ENCODE measurements around the gene CCNH. TPM values are rescaled to one million over a fixed set of nuclear protein-coding genes. Genes with fewer than 3 reads are reported as not detected.

The CCNH gene
- total RNA-seq, 2 donors from 2014 or later: 59.0 to 67.4 TPM

GRCh38 chr5:87393331-87393730, 19.4 kb downstream of the CCNH start:
- Mint-ChIP-seq H3K9me3 (no peaks in the 10 kb centered on the region), H3K27me3 (no peaks in the 10 kb centered on the region), H3K36me3 (ENCODE audit: low read depth) (peaks cover 100% of the 10 kb centered on the region), H3K4me1 (no peaks in the 10 kb centered on the region), H3K27ac (peak overlapping the region; percentile 15), H3K4me3 (no peak overlapping the region)
- ATAC-seq (replicated peaks): no peak

GRCh38 chr5:87392801-87393200, 19.9 kb downstream of the CCNH start:
- ATAC-seq (replicated peaks): no peak
- Mint-ChIP-seq H3K36me3 (ENCODE audit: low read depth) (peaks cover 100% of the 10 kb centered on the region), H3K27me3 (no peaks in the 10 kb centered on the region), H3K9me3 (no peaks in the 10 kb centered on the region), H3K4me1 (no peaks in the 10 kb centered on the region), H3K27ac (peak overlapping the region; percentile 15), H3K4me3 (no peak overlapping the region)

GRCh38 chr5:87392170-87392569, 20.6 kb downstream of the CCNH start:
- H3K9me3 Mint-ChIP-seq: no peaks in the 10 kb centered on the region
- no peaks in the 10 kb centered on the region for H3K4me1 Mint-ChIP-seq
- ATAC-seq (replicated peaks): no peak
- no peaks in the 10 kb centered on the region for H3K27me3 Mint-ChIP-seq
- peaks cover 100% of the 10 kb centered on the region for H3K36me3 Mint-ChIP-seq (ENCODE audit: low read depth)
- peak overlapping the region; percentile 15 for H3K27ac Mint-ChIP-seq
- H3K4me3 Mint-ChIP-seq: no peak overlapping the region

- Mint-ChIP-seq H3K27me3 (no peaks in the 10 kb centered on the region), H3K9me3 (no peaks in the 10 kb centered on the region), H3K4me3 (no peak overlapping the region), H3K27ac (peak overlapping the region; percentile 80), H3K4me1 (no peaks in the 10 kb centered on the region), H3K36me3 (ENCODE audit: low read depth) (peaks cover 100% of the 10 kb centered on the region)
- ATAC-seq (replicated peaks): no peak
Measured at GRCh38 chr5:87390576-87391199, 22.0 kb downstream of the CCNH start.

- peak; percentile 50 for ATAC-seq (replicated peaks)
- Mint-ChIP-seq H3K27me3 (no peaks in the 10 kb centered on the region), H3K9me3 (no peaks in the 10 kb centered on the region), H3K4me3 (no peak overlapping the region), H3K4me1 (no peaks in the 10 kb centered on the region), H3K27ac (peak overlapping the region; percentile 80), H3K36me3 (ENCODE audit: low read depth) (peaks cover 100% of the 10 kb centered on the region)
Measured at GRCh38 chr5:87390075-87390474, 22.7 kb downstream of the CCNH start.

GRCh38 chr5:87389296-87390034, 23.3 kb downstream of the CCNH start:
- Mint-ChIP-seq H3K27ac (peak overlapping the region; percentile 80), H3K27me3 (no peaks in the 10 kb centered on the region), H3K4me1 (no peaks in the 10 kb centered on the region), H3K9me3 (no peaks in the 10 kb centered on the region), H3K4me3 (no peak overlapping the region), H3K36me3 (ENCODE audit: low read depth) (peaks cover 98% of the 10 kb centered on the region)
- no peak for ATAC-seq (replicated peaks)

GRCh38 chr5:87388129-87388528, 24.6 kb downstream of the CCNH start:
- no peak for ATAC-seq (replicated peaks)
- no peaks in the 10 kb centered on the region for H3K4me1 Mint-ChIP-seq
- H3K27ac Mint-ChIP-seq: peak overlapping the region; percentile 50
- no peaks in the 10 kb centered on the region for H3K27me3 Mint-ChIP-seq
- no peak overlapping the region for H3K4me3 Mint-ChIP-seq
- peaks cover 97% of the 10 kb centered on the region for H3K36me3 Mint-ChIP-seq (ENCODE audit: low read depth)
- no peaks in the 10 kb centered on the region for H3K9me3 Mint-ChIP-seq

GRCh38 chr5:87385802-87386201, 26.9 kb downstream of the CCNH start:
- H3K36me3 Mint-ChIP-seq (ENCODE audit: low read depth): peaks cover 97% of the 10 kb centered on the region
- H3K9me3 Mint-ChIP-seq: no peaks in the 10 kb centered on the region
- no peak overlapping the region for H3K27ac Mint-ChIP-seq
- H3K4me1 Mint-ChIP-seq: no peaks in the 10 kb centered on the region
- H3K4me3 Mint-ChIP-seq: no peak overlapping the region
- no peak for ATAC-seq (replicated peaks)
- no peaks in the 10 kb centered on the region for H3K27me3 Mint-ChIP-seq

- ATAC-seq (replicated peaks): no peak
- peaks cover 97% of the 10 kb centered on the region for H3K36me3 Mint-ChIP-seq (ENCODE audit: low read depth)
- H3K9me3 Mint-ChIP-seq: no peaks in the 10 kb centered on the region
- no peak overlapping the region for H3K27ac Mint-ChIP-seq
- no peak overlapping the region for H3K4me3 Mint-ChIP-seq
- no peaks in the 10 kb centered on the region for H3K27me3 Mint-ChIP-seq
- H3K4me1 Mint-ChIP-seq: no peaks in the 10 kb centered on the region
Measured at GRCh38 chr5:87383216-87383615, 29.5 kb downstream of the CCNH start.

GRCh38 chr5:87382224-87382623, 30.5 kb downstream of the CCNH start:
- Mint-ChIP-seq H3K4me3 (no peak overlapping the region), H3K9me3 (no peaks in the 10 kb centered on the region), H3K4me1 (no peaks in the 10 kb centered on the region), H3K36me3 (ENCODE audit: low read depth) (peaks cover 97% of the 10 kb centered on the region), H3K27ac (no peak overlapping the region), H3K27me3 (no peaks in the 10 kb centered on the region)
- ATAC-seq (replicated peaks): no peak

GRCh38 chr5:87372705-87373104, 40.0 kb downstream of the CCNH start:
- Mint-ChIP-seq H3K4me3 (no peak overlapping the region), H3K27ac (no peak overlapping the region), H3K27me3 (no peaks in the 10 kb centered on the region)

GRCh38 chr5:87369431-87369830, 43.3 kb downstream of the CCNH start:
- H3K27me3 Mint-ChIP-seq: no peaks in the 10 kb centered on the region
- H3K27ac Mint-ChIP-seq: no peak overlapping the region
- no peak overlapping the region for H3K4me3 Mint-ChIP-seq
- peaks cover 82% of the 10 kb centered on the region for H3K36me3 Mint-ChIP-seq (ENCODE audit: low read depth)
- no peak for ATAC-seq (replicated peaks)
- peaks cover 4% of the 10 kb centered on the region for H3K4me1 Mint-ChIP-seq
- H3K9me3 Mint-ChIP-seq: no peaks in the 10 kb centered on the region

More at GRCh38 chr5:87372705-87373104, 40.0 kb downstream of the CCNH start:
- H3K4me1 Mint-ChIP-seq: no peaks in the 10 kb centered on the region
- H3K9me3 Mint-ChIP-seq: no peaks in the 10 kb centered on the region
- H3K36me3 Mint-ChIP-seq (ENCODE audit: low read depth): peaks cover 93% of the 10 kb centered on the region
- no peak for ATAC-seq (replicated peaks)

- Mint-ChIP-seq H3K27me3 (no peaks in the 10 kb centered on the region), H3K9me3 (no peaks in the 10 kb centered on the region), H3K27ac (no peak overlapping the region), H3K36me3 (ENCODE audit: low read depth) (peaks cover 82% of the 10 kb centered on the region), H3K4me1 (peaks cover 5% of the 10 kb centered on the region), H3K4me3 (no peak overlapping the region)
- no peak for ATAC-seq (replicated peaks)
Measured at GRCh38 chr5:87368601-87369000, 44.1 kb downstream of the CCNH start.

GRCh38 chr5:87367243-87367642, 45.5 kb downstream of the CCNH start:
- no peaks in the 10 kb centered on the region for H3K9me3 Mint-ChIP-seq
- no peak for ATAC-seq (replicated peaks)
- peaks cover 79% of the 10 kb centered on the region for H3K36me3 Mint-ChIP-seq (ENCODE audit: low read depth)
- H3K27ac Mint-ChIP-seq: no peak overlapping the region
- H3K4me1 Mint-ChIP-seq: peaks cover 5% of the 10 kb centered on the region
- no peak overlapping the region for H3K4me3 Mint-ChIP-seq
- no peaks in the 10 kb centered on the region for H3K27me3 Mint-ChIP-seq

- Mint-ChIP-seq H3K27me3 (no peaks in the 10 kb centered on the region), H3K4me1 (peaks cover 21% of the 10 kb centered on the region), H3K4me3 (no peak overlapping the region), H3K36me3 (ENCODE audit: low read depth) (peaks cover 88% of the 10 kb centered on the region), H3K27ac (no peak overlapping the region), H3K9me3 (no peaks in the 10 kb centered on the region)
- no peak for ATAC-seq (replicated peaks)
Measured at GRCh38 chr5:87361536-87362213, 51.1 kb downstream of the CCNH start.

All from activated T-helper 17 cell treated with anti-CD3 and anti-CD28 coated beads, Interleukin-2, amount 50 U/mL, for 72 hours (primary cell).